ENCODE measurements around the gene ZNRD2.
A peak's percentile ranks its signal among the peaks of the same experiment; 100 is the strongest.

Gene ZNRD2

DNA sequence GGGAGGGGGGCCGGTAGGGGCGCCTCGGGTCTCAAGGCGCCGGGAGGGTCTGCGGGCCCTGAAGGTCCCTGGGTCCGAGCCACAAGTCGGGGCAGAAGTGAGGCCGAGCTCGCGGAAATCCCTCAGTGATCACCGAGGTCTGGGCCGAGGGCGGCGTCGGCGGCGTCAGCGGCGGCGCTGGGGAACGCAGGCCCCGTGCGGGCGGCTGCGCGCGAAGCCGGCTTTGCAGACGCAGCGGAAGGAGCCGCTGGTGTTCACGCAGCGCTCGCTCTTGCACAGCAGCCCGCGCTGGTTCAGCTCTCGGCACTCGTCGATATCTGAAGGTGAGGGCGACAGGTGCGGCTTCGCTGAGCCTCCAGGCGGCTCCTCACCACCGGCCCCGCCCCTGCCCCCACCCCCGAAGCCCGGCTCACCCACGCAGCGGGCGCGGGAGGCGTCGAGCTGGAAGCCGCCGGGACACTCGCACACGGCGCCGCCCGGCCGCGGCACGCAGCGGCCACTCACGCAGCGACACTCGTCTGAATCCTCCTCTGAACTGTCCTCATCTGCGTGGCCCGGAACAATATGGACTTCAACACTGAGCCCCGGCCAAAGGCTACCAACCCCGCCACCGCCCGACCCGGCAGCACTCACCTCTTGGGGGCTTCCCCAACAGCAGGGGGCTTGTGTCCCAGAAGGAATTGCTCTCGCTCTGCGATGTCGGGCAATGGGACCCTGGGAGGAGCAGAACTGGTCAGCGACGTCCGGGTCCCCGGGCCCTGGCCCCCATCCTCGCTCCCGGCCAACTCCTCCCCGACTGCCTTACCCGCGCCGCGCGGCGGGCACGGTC lies 31.1 kb upstream of the ZNRD2 start:
- no peak for DNase-seq

DNA sequence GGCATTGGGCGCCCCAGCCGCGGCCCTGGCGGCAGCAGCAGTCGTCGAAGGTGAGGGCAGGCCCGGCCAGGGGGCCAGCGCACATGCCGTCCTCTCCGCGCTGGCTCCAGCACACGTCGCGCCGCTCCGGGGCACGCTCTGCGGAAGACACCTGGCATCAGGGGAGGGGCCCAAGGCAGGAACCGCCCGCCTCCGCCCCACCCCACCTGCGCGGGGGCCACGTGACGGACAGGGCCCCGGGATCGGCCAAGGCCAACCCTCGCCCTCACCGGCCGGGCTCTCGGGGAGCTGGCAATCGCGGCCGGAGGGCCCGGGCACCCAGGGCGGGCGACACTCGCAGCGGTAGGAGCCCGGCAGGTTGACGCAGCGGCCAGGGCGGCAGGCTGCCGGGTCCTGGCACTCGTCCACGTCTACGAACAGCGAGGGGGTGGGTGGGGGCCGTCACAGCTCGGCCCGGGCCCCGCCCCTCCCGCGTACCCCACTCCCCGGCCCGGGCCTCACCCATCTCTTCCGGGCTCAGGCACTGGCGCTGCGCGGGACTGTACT lies 30.5 kb upstream of the ZNRD2 start:
- DNase-seq, result no peak

DNA sequence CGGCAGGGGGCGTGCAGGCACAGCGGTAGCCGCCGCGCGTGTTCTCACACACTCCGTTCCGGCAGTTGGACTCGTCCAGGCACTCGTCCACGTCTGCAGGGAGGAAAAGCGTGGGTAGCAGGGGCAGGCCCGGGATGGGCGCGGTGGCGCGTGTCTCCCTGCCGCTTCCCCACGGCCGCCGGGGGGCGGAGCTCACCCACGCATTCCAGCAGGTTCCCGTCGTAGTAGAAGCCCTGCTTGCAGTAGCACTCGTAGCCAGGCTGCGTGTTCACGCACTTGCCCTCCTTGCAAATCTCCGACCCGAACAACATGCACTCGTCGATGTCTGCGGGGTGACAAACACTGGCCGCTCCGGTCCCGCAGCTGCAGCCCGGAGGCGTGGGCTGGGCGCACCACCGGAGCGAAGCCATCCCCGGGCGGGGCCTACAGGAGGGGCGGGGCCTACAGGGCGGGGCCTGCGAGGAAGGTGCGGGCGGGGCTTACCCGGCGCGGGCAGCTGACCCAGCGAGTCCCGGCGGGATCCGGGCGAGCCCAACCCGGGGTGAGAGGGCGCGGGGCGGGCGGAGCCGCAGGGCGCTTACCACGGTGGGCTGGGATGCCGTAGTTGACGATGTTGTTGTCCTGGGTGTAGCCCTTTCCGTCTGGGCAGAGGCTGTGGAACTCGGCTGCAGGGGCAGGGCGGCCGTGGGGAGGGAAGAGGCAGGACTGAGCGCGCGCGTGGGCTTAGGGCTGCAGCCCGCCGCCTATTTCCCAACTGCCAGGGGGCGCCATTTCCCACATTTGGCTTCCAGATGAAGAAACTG lies 29.8 kb upstream of the ZNRD2 start:
- DNase-seq, result peak; percentile 91

DNA sequence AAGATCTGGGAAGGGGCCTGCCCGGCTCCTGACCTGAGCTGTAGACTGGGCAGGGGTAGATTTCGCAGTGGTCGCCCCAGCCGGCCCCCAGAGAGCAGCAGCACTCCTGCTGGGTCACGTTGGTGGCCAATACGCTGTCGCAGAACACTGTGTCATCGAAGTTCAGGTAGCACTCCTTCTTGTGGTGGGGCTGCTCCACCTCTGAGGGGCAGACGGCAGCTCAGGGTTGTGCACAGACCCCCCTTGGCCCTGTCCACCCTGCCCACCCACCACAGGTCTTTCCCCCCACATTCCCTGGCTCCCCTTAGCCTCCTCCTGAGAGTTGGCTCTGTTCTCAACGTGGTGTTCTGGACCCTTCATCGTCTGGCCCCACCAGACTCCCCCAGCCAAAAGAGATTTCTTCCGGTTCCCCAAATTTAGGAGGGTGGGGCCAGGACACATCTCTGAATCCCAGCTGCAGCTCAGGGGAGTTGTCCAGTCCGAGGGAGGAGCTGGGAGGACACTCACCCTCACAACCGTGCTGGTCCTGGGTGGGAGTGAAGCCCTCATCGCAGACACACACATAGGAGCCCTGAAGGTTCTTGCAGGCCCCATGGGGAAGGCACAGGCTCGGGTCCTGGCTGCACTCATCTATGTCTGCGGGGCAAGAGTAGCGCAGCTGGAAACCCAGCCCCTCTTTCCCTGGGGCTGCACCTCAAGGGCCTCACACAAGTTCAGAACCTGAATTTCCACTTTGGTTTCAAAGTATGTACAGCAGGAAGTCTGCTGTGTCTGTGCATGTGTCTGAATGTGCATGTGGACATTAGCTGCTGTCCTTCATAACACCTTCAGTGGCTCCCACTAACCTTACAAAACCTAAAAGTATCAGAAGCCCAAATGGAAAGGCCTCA lies 28.9 kb upstream of the ZNRD2 start:
- no peak for DNase-seq

DNA sequence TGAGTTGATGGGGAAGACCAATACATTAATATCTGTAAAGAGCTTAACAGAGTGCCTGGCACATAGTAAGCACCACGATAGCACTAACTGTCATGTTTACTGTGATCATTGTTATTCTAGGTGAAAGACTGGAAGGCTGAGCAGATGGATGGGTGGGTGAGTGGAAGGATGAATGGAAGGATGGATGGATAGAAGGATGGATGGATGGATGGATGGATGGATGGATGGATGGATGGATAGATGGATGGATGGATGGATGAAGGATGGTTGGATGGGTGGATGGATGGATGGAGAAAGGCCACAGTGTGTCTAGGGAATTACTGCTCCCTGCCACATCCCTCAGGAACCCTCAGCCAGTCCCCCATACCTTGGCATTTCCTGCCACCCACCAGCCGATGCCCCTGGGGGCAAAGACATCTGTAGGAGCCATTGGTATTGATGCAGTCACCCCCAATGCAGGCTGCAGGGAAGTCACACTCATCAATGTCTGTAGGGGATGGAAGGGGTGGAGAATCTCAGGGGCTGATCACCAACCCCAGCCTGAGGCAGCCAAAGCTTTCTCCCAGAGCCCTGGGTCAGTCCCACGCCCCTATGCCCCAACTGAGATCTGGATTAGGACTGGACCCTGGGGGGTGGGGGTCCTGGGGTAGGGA lies 27.4 kb upstream of the ZNRD2 start:
- DNase-seq, result no peak

DNA sequence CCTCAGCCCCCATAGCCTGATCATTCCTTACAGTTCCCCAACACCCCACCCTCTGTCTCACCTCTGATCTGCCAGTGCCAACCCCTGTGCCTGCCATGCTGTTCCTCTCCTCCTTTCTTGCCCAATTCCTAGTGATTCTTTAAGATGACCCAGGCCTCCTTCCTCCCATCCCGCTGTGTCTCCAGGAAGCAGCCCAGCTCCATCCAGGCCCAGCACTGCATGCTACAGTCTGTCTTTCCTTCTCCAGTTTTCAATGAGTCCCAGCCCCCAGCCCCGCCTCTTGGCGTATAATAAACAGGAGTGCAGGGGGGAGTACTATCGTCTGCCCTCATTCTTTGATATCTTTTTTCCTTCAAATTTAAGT lies 24.4 kb upstream of the ZNRD2 start:
- no peak for DNase-seq

DNA sequence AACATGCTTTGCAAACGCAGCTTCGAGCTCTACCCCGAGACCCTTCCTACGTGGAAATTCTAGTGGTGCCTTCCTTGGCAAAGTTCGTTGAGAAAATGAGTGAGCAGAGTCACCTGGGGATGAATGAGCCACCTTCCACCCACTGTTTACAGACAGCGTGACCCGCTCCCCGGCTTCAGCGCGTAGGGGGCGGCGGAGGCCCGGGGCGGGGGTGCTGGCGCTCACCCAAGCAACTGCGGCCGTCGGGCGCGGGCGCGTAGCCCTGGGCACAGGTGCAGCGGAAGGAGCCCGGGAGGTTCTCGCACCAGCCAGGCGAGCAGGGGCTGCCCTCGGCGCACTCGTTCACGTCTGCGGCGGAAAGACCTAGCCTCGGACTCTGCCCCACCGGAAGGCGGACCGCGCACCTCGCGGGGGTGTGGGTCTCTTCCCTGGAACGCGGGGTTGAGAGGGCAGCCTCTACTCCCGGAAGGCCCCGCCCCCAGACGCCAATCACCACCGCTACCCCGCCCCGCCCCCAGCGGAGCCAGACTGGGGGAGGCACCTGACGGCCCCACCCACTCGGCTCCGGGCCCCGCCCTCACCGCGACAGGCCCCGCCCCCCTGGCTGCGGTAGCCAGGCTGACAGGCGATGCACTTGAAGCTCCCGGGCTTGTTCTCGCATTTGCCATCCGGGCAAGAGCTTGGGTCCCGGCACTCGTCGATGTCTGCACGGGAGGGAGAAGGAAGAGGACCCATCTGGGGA lies 23.9 kb upstream of the ZNRD2 start:
- peak; percentile 97 for DNase-seq

DNA sequence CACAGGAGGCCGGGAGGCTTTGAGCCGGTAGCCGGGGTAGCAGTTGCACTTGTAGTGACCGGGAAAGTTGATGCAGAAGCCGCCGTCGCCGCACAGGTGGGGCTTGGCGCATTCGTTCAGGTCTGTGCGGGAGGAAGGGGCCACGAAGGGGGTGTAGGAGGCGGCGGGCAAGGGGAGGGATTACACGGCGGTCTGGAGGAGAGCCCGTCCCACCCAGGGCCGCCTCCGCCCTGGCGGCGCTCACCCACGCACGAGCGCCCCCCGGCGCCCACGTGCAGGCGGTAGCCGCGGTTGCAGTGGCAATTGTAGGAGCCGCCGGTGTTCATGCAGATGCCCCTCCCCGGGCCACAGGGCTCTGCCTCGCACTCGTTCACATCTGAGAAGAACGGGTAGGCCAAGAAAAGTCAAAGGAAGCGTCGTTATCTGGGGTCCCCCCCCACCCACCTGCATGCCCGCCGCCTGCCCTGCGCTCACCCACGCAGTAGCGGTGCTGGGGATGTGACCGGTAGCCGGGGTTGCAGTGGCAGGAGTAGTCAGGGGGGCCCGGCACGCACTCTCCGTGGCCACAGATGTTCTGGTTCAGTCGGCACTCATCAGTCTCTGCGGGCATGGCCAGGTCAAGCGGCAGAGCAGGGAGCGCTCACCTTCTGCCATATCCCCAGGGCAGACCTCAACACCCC lies 22.7 kb upstream of the ZNRD2 start:
- DNase-seq, result no peak

DNA sequence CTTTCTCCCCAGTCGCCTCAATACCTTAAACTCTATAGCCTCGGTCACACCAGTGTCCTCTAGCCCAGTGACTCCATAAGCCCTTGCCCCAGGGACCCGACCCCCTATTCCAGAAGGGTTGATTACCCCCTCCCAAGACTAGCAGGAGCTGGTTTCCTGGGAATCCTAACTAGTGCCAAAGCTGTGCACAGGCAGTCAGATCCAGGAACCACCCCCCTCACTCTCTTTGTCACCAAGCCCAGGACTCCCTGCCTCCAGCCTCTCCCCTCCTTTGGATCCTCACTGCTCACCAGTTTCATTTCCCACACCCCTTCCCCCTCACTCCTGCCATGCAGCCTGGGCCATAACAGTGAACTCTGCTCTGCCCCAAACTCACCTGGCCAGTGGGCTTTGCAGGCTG lies 21.9 kb upstream of the ZNRD2 start:
- no peak for DNase-seq

DNA sequence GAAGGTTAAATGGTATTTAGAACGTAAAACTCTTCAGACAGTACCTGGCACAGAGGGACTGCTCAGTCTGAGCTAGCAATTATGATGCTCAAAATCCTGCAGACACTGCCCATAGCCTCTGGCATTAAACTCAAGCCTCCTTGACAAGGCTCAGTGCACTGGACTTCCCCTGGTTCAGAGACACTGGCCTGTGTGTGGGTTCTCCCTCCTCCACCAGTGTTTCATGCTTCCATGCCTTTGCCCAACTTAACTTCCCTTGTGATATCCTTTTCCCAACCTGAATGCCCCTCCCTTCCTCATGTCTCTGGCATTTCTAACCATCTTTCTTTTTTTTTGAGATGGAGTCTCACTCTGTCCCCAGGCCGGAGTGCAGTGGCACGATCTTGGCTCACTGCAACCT lies 21.2 kb upstream of the ZNRD2 start:
- DNase-seq, result no peak

DNA sequence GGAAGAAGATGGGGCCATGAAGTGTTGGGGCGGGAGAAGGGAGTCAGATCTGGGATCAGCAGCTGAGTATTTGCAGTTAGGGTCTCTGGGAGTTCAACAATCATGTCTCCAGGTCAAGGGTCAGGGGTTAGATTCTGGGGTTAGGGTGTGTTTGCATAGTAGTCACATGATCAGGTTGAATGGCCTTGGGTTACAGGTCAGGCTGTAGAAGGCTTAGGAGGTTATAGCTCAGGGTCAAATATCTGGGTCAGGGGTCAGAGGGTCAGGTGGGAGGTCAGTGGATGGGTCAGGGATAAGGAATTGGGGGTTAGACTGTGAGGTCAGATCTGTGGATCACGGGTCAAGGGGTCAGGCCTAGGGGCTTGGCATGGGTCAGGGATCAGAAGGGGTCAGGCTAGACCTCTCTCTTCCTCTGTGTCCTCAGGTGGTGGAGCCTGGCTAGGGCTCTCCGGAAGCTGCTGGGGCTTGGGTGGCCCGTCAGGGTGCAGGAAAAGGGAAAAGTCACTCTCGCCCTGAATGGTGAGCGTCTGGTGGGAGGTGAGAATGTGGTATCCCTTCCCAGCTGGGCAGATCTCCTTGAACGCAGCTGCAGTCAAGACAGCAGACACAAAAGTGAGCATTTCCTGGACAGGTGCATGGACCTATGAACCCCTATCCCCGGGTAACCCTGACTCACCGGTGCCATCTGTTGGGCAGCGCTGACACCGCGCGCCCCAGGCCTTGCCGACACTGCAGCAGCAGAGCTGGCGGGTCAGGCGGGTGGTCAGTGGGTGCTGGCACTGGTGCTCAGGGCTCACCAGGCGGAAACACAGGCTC lies 18.5 kb upstream of the ZNRD2 start:
- peak; percentile 54 for DNase-seq

DNA sequence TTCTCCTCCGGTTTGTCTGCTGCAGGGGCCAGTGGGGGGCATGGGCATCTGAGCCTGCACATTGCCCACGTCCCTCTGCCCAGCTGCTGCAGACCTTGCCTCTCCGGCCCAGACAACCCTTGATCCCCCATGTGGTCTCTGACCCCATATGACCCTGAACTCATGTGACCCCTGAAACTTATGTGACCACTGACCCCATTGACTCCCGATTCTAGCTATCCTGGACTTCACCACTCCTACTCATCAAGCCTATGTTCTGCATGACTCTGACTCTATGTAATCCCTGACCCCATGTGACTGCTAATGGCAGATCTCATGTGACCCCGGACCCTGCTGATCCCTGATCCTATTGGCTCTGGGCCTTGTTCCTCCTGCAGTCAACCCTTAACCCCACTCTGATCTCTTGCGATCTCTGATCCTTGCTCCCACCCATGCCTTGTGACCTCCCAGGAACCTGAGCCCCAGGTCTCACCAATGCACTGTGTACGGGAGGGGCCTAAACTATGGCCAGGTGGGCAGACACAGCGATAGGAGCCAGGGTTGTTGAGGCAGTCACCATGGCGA lies 17.8 kb upstream of the ZNRD2 start:
- DNase-seq, result no peak

DNA sequence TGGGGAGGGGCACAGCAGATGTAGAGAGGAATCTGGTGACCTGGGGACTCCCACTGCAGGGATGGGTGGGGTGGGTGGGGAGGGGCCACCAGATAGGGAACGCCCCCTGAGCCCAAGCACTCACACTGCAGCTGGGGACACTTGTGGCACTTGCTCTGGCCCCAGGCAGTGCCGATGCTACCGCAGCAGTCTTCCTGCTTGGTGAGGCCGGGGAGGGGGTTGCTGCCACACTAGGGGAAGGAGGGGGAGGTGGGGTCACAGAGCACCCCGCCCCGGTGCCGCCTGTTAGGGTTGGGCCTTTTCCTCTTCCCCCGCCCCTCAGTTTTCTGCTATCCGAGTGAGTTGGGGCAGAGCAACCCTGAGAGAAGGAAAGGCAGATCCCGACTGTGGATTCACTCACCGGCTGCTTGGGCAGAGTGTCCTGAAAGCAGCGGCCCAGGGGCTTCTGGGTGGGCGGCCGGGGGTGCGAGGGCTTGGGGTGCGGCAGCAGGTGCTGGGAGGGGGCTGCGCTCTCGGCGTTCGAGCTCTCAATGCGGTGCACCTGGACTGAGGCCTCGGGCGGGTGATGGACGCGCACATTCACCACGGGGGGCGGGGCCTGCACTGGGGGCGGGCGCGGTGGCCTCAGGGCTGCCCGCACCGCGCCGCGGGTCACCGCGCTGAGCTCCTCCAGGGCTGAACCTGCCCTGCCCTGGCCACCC lies 16.8 kb upstream of the ZNRD2 start:
- DNase-seq, result peak; percentile 68

DNA sequence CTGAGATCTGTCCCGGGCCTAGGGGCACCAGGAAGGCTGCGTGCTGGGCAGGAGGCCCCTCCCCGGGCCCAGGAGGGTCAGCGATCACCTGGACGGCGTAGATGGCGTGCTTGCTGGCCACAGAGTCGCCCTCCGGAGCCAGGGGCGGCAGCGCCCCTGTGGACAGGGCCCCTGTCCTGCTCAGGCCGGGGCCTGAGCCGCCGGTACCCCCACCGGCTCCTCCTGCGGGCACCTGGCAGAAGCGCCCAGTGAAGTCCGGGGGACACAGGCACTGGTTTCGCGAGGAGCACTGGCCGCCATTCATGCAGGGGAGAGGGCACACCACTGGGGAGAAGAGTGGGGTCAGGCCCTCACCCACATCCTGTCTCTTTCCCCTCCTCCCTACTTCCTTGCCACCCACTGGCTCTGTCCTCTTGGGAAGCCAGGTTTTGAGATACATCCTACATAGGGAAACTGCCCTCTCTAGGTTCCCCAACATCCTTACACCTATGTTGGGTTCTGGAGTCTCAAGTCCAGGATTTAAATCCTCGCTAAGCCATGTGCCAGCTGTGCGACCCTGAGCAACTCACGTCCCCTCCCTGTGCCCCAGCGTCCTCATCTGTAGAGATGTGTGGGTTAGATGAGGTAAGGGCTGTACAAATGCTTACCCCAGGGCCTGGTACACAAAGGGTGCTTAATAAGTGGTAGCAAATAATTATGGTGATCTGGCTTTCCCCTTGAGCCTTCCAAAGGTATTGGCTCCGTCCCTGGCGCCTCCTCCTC lies 16.0 kb upstream of the ZNRD2 start:
- DNase-seq, result no peak

DNA sequence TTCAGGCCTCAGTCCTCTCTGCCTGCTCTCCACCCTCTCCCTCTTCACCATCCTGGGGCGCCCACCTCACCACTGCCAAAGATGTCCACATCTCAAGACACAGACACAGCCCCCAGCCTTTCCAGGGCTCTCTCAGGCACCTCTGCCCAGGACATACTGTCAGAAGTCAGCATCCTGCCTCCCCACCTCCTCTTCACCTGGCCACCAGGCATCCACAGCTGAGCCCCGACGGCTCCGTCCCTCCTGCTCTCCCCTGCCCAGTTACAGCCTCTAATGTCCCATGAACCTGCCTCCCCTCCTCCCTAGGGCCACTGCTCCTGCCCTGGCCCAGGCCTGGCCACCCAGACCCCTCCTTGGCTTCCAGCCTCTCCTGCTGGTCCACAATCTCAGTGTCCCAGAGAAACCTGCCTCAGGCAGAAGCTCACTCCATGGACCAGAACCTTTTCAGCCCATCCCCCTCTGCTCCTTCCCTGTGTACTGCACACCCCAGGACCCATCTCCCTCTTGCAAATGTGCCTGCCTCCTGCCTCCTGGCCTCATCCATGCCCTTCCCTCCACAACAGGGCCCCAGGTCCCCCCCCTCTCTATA lies 15.3 kb upstream of the ZNRD2 start:
- no peak for DNase-seq

DNA sequence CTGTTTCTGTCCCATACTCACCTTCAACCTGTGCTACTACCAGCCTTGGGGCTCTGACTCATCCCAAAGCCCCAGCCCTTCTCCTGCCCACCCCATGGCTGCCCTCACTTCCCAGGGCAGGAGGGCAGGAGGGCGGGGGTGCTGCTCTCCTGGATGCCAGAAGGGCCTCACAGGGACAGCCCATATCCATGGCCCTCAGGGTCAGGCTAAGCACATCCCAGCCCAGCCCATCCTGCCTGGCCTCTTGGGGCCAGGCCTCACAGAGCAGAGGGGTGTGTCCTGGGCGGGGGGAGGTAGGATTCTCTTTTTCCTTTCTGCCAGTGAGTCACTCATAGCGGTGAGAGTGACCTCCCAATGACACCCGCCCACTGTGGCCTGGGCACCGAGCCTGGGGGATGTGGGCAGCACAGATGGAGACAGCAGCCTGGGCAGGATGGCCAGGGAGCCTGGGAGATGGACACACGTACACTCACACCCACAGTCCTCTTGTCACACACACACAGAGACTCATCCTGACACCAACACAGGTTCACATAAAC lies 14.5 kb upstream of the ZNRD2 start:
- DNase-seq, result no peak

DNA sequence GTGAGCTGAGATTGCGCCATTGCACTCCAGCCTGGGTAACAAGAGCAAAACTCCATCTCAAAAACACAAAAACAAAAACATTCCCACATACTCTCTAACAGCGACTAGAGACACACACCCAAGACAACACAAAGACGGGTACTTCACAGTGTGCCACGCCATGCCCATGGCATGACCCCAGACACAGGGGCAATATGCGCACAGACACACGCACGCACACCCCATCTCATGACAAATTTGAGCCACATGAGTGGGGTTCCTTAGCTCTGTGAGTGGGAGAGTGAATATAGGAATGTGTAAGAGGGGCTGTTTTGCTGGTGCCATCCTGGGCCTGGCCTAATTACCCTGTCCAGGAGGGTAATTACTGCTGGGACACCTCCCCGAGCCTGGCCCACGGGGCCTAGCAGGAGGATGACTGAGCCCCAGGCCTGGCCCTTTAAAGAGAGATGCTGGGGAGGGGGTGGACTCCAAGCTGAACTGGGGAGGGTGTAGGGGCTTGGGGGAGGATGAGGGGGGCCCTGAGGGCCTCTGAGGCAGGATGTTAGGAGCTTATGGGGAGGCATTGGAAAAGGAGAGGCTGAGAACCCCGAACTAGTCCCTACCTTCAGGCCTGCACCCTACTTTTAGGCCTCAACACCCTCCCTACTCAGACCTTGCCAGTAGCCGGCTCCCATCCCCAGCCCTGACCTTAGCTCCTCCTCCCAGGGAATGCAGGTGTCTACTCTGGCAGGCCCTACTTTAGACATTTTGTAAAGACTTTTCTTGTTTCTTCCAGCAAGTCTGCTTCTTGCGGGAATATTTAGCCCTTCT lies 13.6 kb upstream of the ZNRD2 start:
- DNase-seq, result no peak

Data from activated effector memory CD4-positive, alpha-beta T cell treated with Interleukin-2 at 50 U/mL for 16 hours (primary cell).